HepG2 (cell line): Measurements from ENCODE around the gene VARS1. TPM values are rescaled to one million over a fixed set of nuclear protein-coding genes. Genes with fewer than 3 reads are reported as not detected.

Experiments used
- AGO1 ChIP-seq: fragments of 200-400 bp; formaldehyde crosslinking; IDR thresholded peaks from 2 replicates; pipeline ENCODE4 v1.6.1; 2017; ENCODE audit warnings: mild to moderate bottlenecking, low read depth, low read length, moderate library complexity; ENCODE audit not compliant: poor library complexity, severe bottlenecking
- ATF7 ChIP-seq, 2 experiments: fragments of 450-650 bp in 1 of 2; sonication (generic) in 1 of 2; formaldehyde crosslinking in 1 of 2; IDR thresholded peaks; 2 replicates each; pipeline versions ENCODE4 v1.4.0 to v1.6.1; 2016 to 2020; ENCODE audit warnings: antibody characterized with exemption in 1 of 2, mild to moderate bottlenecking in 1 of 2, missing genetic modification reagents in 1 of 2
- CC2D1A ChIP-seq: sonication (generic); formaldehyde crosslinking; IDR thresholded peaks from 2 replicates; pipeline ENCODE4 v1.8.1; 2023; ENCODE audit warnings: mild to moderate bottlenecking, missing genetic modification reagents
- CEBPG ChIP-seq: IDR thresholded peaks from 2 replicates; pipeline ENCODE4 v1.6.1; 2016
- E2F2 ChIP-seq: sonication (generic); formaldehyde crosslinking; IDR thresholded peaks from 2 replicates; pipeline ENCODE4 v1.4.0; 2020; ENCODE audit warnings: missing genetic modification reagents, borderline replicate concordance
- HMG20A ChIP-seq: IDR thresholded peaks from 2 replicates; pipeline ENCODE4 v1.6.1; 2016; ENCODE audit warnings: borderline replicate concordance
- HMGA1 ChIP-seq: sonication (generic); formaldehyde crosslinking; conservative IDR thresholded peaks from 2 replicates; pipeline ENCODE4 v1.4.0; 2020; ENCODE audit warnings: missing genetic modification reagents
- MED1 ChIP-seq: sonication (generic); formaldehyde crosslinking; IDR thresholded peaks from 2 replicates; pipeline ENCODE4 v1.4.0; 2020; ENCODE audit warnings: missing genetic modification reagents
- MED8 ChIP-seq: sonication (generic); formaldehyde crosslinking; IDR thresholded peaks from 2 replicates; pipeline ENCODE4 v1.8.1; 2023; ENCODE audit warnings: mild to moderate bottlenecking, missing genetic modification reagents; ENCODE audit not compliant: insufficient replicate concordance
- NKX3-1 ChIP-seq: sonication (generic); formaldehyde crosslinking; IDR thresholded peaks from 2 replicates; pipeline ENCODE4 v1.5.0; 2020; ENCODE audit warnings: missing genetic modification reagents
- PATZ1 ChIP-seq: sonication (generic); formaldehyde crosslinking; IDR thresholded peaks from 2 replicates; pipeline ENCODE4 v1.4.0; 2020; ENCODE audit warnings: missing genetic modification reagents
- PHF20 ChIP-seq: sonication (generic); formaldehyde crosslinking; IDR thresholded peaks from 2 replicates; pipeline ENCODE4 v1.5.0; 2020; ENCODE audit warnings: mild to moderate bottlenecking, missing genetic modification reagents
- RARG ChIP-seq: sonication (generic); formaldehyde crosslinking; IDR thresholded peaks from 2 replicates; pipeline ENCODE4 v1.4.0; 2020; ENCODE audit warnings: low read depth, mild to moderate bottlenecking, missing genetic modification reagents
- RCOR2 ChIP-seq: IDR thresholded peaks from 2 replicates; pipeline ENCODE4 v1.6.1; 2016; ENCODE audit warnings: missing biosample characterization, missing genetic modification reagents
- SRF ChIP-seq: IDR thresholded peaks from 2 replicates; pipeline ENCODE4 v1.6.1; 2011; ENCODE audit warnings: mild to moderate bottlenecking, low read depth, low read length, moderate library complexity
- SUZ12 ChIP-seq: fragments of 150-350 bp; IDR thresholded peaks from 2 replicates; pipeline ENCODE4 v1.6.1; 2014; ENCODE audit warnings: low read depth, low read length
- ZNF10 ChIP-seq: sonication (generic); formaldehyde crosslinking; IDR thresholded peaks from 2 replicates; pipeline ENCODE4 v1.4.0; 2020; ENCODE audit warnings: mild to moderate bottlenecking, low read depth, missing genetic modification reagents, borderline replicate concordance
- ZNF263 ChIP-seq: sonication (generic); formaldehyde crosslinking; IDR thresholded peaks from 2 replicates; pipeline ENCODE4 v1.4.0; 2020; ENCODE audit warnings: missing genetic modification reagents
- ZNF335 ChIP-seq: sonication (generic); formaldehyde crosslinking; IDR thresholded peaks from 2 replicates; pipeline ENCODE4 v1.4.0; 2020; ENCODE audit warnings: missing genetic modification reagents
- ZNF446 ChIP-seq: sonication (generic); formaldehyde crosslinking; IDR thresholded peaks from 2 replicates; pipeline ENCODE4 v1.5.0; 2020; ENCODE audit warnings: mild to moderate bottlenecking, missing genetic modification reagents
- ZNF451 ChIP-seq: sonication (generic); formaldehyde crosslinking; IDR thresholded peaks from 2 replicates; pipeline ENCODE4 v1.5.0; 2020; ENCODE audit warnings: mild to moderate bottlenecking, missing genetic modification reagents
- ZNF550 ChIP-seq: sonication (generic); formaldehyde crosslinking; IDR thresholded peaks from 2 replicates; pipeline ENCODE4 v1.4.0; 2020; ENCODE audit warnings: mild to moderate bottlenecking, missing genetic modification reagents, borderline replicate concordance
- ZNF556 ChIP-seq: sonication (generic); formaldehyde crosslinking; IDR thresholded peaks from 2 replicates; pipeline ENCODE4 v1.4.0; 2020; ENCODE audit warnings: mild to moderate bottlenecking, missing genetic modification reagents, borderline replicate concordance
- ZNF670 ChIP-seq: sonication (generic); formaldehyde crosslinking; IDR thresholded peaks from 2 replicates; pipeline ENCODE4 v1.8.0; 2022; ENCODE audit warnings: mild to moderate bottlenecking, missing genetic modification reagents, borderline replicate concordance
- ZNF672 ChIP-seq: sonication (generic); formaldehyde crosslinking; IDR thresholded peaks from 2 replicates; pipeline ENCODE4 v1.8.1; 2022; ENCODE audit warnings: missing genetic modification reagents
- ZNF782 ChIP-seq: sonication (generic); formaldehyde crosslinking; IDR thresholded peaks from 2 replicates; pipeline ENCODE4 v1.4.0; 2020; ENCODE audit warnings: missing genetic modification reagents, mild to moderate bottlenecking, borderline replicate concordance
- ZNF788 ChIP-seq: sonication (generic); formaldehyde crosslinking; IDR thresholded peaks from 2 replicates; pipeline ENCODE4 v1.5.0; 2020; ENCODE audit warnings: mild to moderate bottlenecking, missing genetic modification reagents, borderline replicate concordance
- ZSCAN5A ChIP-seq: sonication (generic); formaldehyde crosslinking; IDR thresholded peaks from 2 replicates; pipeline ENCODE4 v1.8.0; 2022; ENCODE audit warnings: mild to moderate bottlenecking, missing genetic modification reagents, borderline replicate concordance
- polyA plus RNA-seq, 8 experiments: library from polyadenylated mRNA; depleted of rRNA in 3 of 8; stranded (reverse) in 7 of 8; unstranded in 1 of 8; fragments of >200 nt; fragmentation: Illumina TruSeq in 4 of 8; extraction: Trizol in 4 of 8; gene quantifications; 2 replicates each; pipeline versions ENCODE4 v1.2.1 to v1.2.3, GENCODE V29; 2011 to 2016; ENCODE audit warnings: low read depth in 4 of 8, missing spikeins in 1 of 8, mixed read lengths in 1 of 8; ENCODE audit not compliant: insufficient read depth in 1 of 8
- total RNA-seq, 5 experiments: library from RNA; depleted of rRNA; stranded (reverse); fragments of >200 nt; fragmentation: Illumina TruSeq; extraction: Trizol; gene quantifications; 2 replicates each; pipeline ENCODE4 v1.2.3, GENCODE V29; 2016; ENCODE audit warnings: low read depth in 1 of 5

VARS1 gene
- total and polyA plus RNA-seq, 2 of the 13 experiments (the other 11 are each of a cell fraction or from before 2014, with no cell fraction given), result 14.7 to 56.1 TPM

GRCh38 chr6:31776989-31777666 lies 18.4 kb downstream of the VARS1 start, which contains the start of gene VWA7 (continued):
- TF ChIP-seq SUZ12 (no peak), ZNF10 (CRISPR knock-in tag) (no peak), ZNF446 (CRISPR knock-in tag) (no peak), ZNF263 (peak; percentile 83), ZNF335 (CRISPR knock-in tag) (peak; percentile 98), HMG20A (CRISPR knock-in tag) (peak; percentile 53; the same call in 1 of the 2 replicates), CC2D1A (CRISPR knock-in tag) (no peak), ZNF556 (CRISPR knock-in tag) (no peak), AGO1 (peak; percentile 94), ZNF788 (CRISPR knock-in tag) (peak; percentile 74), ZNF451 (peak; percentile 64; the same call in 1 of the 2 replicates), HMGA1 (CRISPR knock-in tag) (no peak), ATF7 (IDR thresholded peaks at IDR 0.05) (peak; percentile 16; the same call in 1 of the 2 replicates), ATF7 (CRISPR knock-in tag; IDR thresholded peaks at IDR 0.05) (no peak), SRF (no peak), ZNF782 (CRISPR knock-in tag) (no peak; the same call in 1 of the 2 replicates), ZNF550 (CRISPR knock-in tag) (no peak), CEBPG (peak; percentile 33; the same call in 1 of the 2 replicates), NKX3-1 (CRISPR knock-in tag) (no peak), ZNF670 (peak; percentile 86), PATZ1 (CRISPR knock-in tag) (peak; percentile 92), MED1 (peak; percentile 48; the same call in 1 of the 2 replicates), ZNF672 (no peak), RARG (CRISPR knock-in tag) (no peak), E2F2 (CRISPR knock-in tag) (no peak), MED8 (CRISPR knock-in tag) (no peak), RCOR2 (CRISPR knock-in tag) (no peak), ZSCAN5A (no peak), PHF20 (0 out of 2 replicates have a peak, but pooled peaks have one; percentile 12)
